GM23248 (cell line): Measurements from ENCODE around the gene TGIF2LX.
"Not testable (repeated sequence)": the region's sequence is repeated elsewhere in the genome, so short reads cannot be mapped to it uniquely, and the experiment has no call there.

Source experiments
- EZH2 ChIP-seq: fragments of 200-600 bp; sonication (generic); IDR thresholded peaks from 2 replicates; pipeline ENCODE4 v1.6.1; 2018; ENCODE audit warnings: antibody characterized with exemption, mild to moderate bottlenecking; ENCODE audit not compliant: insufficient read depth, poor library complexity, severe bottlenecking
- EZH2phosphoT487 ChIP-seq: fragments of 200-600 bp; sonication (generic); IDR thresholded peaks from 2 replicates; pipeline ENCODE4 v1.6.1; 2018; ENCODE audit warnings: antibody characterized with exemption, moderate library complexity, mild to moderate bottlenecking, low read depth; ENCODE audit not compliant: insufficient read depth

- TF ChIP-seq EZH2, EZH2phosphoT487: not testable (repeated sequence)
Measured at GRCh38 chrX:89943077-89943476, 21.4 kb downstream of the TGIF2LX start.
